HG02852 (cell line): ENCODE results near the gene NCSTN.

Source experiments
- ATAC-seq: cut with Tn5 transposase; IDR thresholded peaks from one replicate; pipeline ENCODE4 v1.9.1; 2021; ENCODE audit warnings: mild to moderate bottlenecking, moderate library complexity; ENCODE audit not compliant: unreplicated experiment

Gene NCSTN

GRCh38 chr1:160351629-160352028, 8.4 kb downstream of the NCSTN start:
- no peak for ATAC-seq

- no peak for ATAC-seq
Measured at GRCh38 chr1:160352555-160352954, 9.4 kb downstream of the NCSTN start.

- no peak for ATAC-seq
Measured at GRCh38 chr1:160353223-160353622, 10.0 kb downstream of the NCSTN start.

GRCh38 chr1:160354388-160354985, 11.3 kb downstream of the NCSTN start:
- no peak for ATAC-seq

GRCh38 chr1:160357286-160358002, 14.3 kb downstream of the NCSTN start:
- no peak for ATAC-seq

GRCh38 chr1:160358073-160358472, 14.9 kb downstream of the NCSTN start:
- ATAC-seq = no peak

GRCh38 chr1:160359559-160360226, 16.5 kb downstream of the NCSTN start:
- ATAC-seq = no peak

GRCh38 chr1:160360227-160360695, 17.1 kb downstream of the NCSTN start:
- no peak for ATAC-seq

GRCh38 chr1:160361199-160361598, 18.0 kb downstream of the NCSTN start:
- ATAC-seq = no peak

- no peak for ATAC-seq
Measured at GRCh38 chr1:160361814-160362167, 18.6 kb downstream of the NCSTN start.

GRCh38 chr1:160362168-160362957, 19.2 kb downstream of the NCSTN start:
- no peak for ATAC-seq

- ATAC-seq = no peak
Measured at GRCh38 chr1:160363010-160363409, 19.8 kb downstream of the NCSTN start.

GRCh38 chr1:160363951-160364735, 21.0 kb downstream of the NCSTN start:
- no peak for ATAC-seq

GRCh38 chr1:160365325-160365724, 22.1 kb downstream of the NCSTN start:
- ATAC-seq = no peak

- no peak for ATAC-seq
Measured at GRCh38 chr1:160366731-160367515, 23.7 kb downstream of the NCSTN start, which contains the start of gene NHLH1. TSS of gene NHLH1 (plus strand) at chr1:160367071. CDS start at chr1:160370732, 3,661 bp downstream.

GRCh38 chr1:160367516-160367900, 24.3 kb downstream of the NCSTN start:
- ATAC-seq = no peak

GRCh38 chr1:160367934-160368923, 25.0 kb downstream of the NCSTN start:
- ATAC-seq = no peak

GRCh38 chr1:160369087-160369486, 25.9 kb downstream of the NCSTN start:
- ATAC-seq = no peak
